Kidney (tissue), 14 donors: Measurements from ENCODE around the gene SCAF4. TPM values are rescaled to one million over a fixed set of nuclear protein-coding genes. Genes with fewer than 3 reads are reported as not detected.

Experiments used
- DNase-seq, 5 donors: peaks; one replicate each; pipeline ENCODE4 v3.0.0-alpha.2; 2013 to 2020
- FAIRE-seq: peaks from 2 replicates; lab custom pipeline; 2012; peaks lifted over from hg19 to GRCh38; lab: Jason Lieb, UNC
- H3K27ac ChIP-seq, 2 donors: one replicate each; pipeline ENCODE4 v1.7.0; 2013; ENCODE audit warnings: low read depth in 2 of 2, low read length in 2 of 2, inconsistent platforms in 1 of 2
- H3K27me3 ChIP-seq: one replicate; pipeline ENCODE4 v1.7.1; 2013; ENCODE audit warnings: low read length, inconsistent platforms; ENCODE audit not compliant: control insufficient read depth, insufficient read depth
- H3K36me3 ChIP-seq, 3 donors: one replicate each; pipeline versions ENCODE4 v1.7.0 to v1.7.1; 2013; ENCODE audit warnings: low read length in 3 of 3, control low read depth in 1 of 3, inconsistent platforms in 1 of 3; ENCODE audit not compliant: insufficient read depth in 3 of 3, control insufficient read depth in 2 of 3
- H3K4me1 ChIP-seq, 3 donors: one replicate each; pipeline versions ENCODE4 v1.7.0 to v1.7.1; 2013; ENCODE audit warnings: low read length in 3 of 3, inconsistent platforms in 1 of 3, low read depth in 1 of 3; ENCODE audit not compliant: control insufficient read depth in 2 of 3, insufficient read depth in 2 of 3
- H3K4me3 ChIP-seq, 3 donors: one replicate each; pipeline versions ENCODE4 v1.7.0 to v1.8.1; 2013; ENCODE audit warnings: low read length in 3 of 3, control low read depth in 1 of 3, inconsistent platforms in 1 of 3
- H3K9ac ChIP-seq, 3 donors: one replicate each; pipeline versions ENCODE4 v1.7.0 to v1.7.1; 2013; ENCODE audit warnings: low read length in 3 of 3, control low read depth in 1 of 3, inconsistent platforms in 1 of 3
- H3K9me3 ChIP-seq, 3 donors: one replicate each; pipeline versions ENCODE4 v1.7.0 to v1.7.1; 2013; ENCODE audit warnings: low read length in 3 of 3, control low read depth in 1 of 3, inconsistent platforms in 1 of 3; ENCODE audit not compliant: control insufficient read depth in 2 of 3, insufficient read depth in 1 of 3
- intact Hi-C: fragments of 100-400 bp; cut with DNase I; formaldehyde crosslinking; loops from one replicate; pipeline ENCODE4 v1.11.1; 2022
- polyA plus RNA-seq: library from polyadenylated mRNA; stranded (reverse); fragments of 350-450 nt; fragmentation: Illumina TruSeq; extraction: RNeasy Lipid Tissue Mini Kit (QIAGEN cat#74804); gene quantifications from one replicate; pipeline ENCODE4 v1.2.3, GENCODE V29; 2014; ENCODE audit warnings: low read depth, low replicate concordance; ENCODE audit not compliant: insufficient read depth
- total RNA-seq: library from RNA; stranded (reverse); fragmentation: NEBNext Ultra II Directional; extraction: Animal tissue kit (Norgen Biotek cat#: 25700); gene quantifications from one replicate; pipeline ENCODE4 v1.2.1, GENCODE V29; 2021
- TF ChIP-seq, protein P1 (sequence below): IDR thresholded peaks from 3 replicates; pipeline ENCODE4 v1.5.1; 2012; ENCODE audit warnings: mild to moderate bottlenecking, moderate library complexity, borderline replicate concordance; ENCODE audit not compliant: insufficient read depth; ENCODE audit errors: extremely low read depth
- donor health status: control.
- donor health status: control.
- donor health status: control.
- donor health status: control.
- donor health status: control.
- donor health status: DM: yes; HTN: yes; CAD: no.
- donor health status: Normal renal cell carcinoma (clear cell type).

The SCAF4 gene
- total and polyA plus RNA-seq, 2 donors from 2014 or later = 7.4 to 30.6 TPM

DNA sequence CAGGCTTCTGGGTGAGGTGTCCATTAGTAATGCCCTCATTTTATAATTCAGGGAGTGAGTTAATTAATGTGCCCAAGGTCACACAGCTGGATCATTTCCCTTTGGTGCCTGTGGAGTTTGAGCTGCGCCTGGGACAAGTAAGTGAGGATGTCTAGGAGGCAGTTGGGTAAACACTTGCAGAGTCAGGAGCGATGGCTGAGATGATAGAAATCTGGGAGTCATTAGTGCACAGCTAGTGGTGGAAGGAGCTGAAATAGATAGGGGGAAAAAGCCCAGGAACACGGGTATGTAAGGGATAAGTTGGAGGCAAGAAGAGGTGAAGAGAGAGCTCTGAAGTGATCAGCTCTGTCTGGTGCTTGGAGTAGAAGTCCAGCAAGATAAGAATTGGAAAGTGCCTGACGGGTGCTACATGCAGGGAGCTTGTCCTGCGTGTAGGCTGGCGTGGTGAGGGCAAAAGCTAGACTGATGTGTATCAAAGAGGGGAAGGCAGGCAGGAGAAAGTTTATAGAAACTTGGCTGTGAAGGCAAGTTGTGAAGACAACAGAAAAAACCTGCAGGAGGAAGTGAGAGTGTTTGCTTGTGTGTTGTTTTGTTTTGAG, 1.7 kb upstream of the SCAF4 start:
- peak in 3 of 5 donors; percentile 14 to 49 (median 40) for DNase-seq
- no peak overlapping the region for H3K27ac ChIP-seq
- no peak overlapping the region for H3K9ac ChIP-seq
- intact Hi-C loops = no loop called here
- FAIRE-seq = no peak
- H3K27me3 ChIP-seq = no peaks in the 10 kb centered on the region
- H3K4me1 ChIP-seq = peaks cover 3 to 25% (median 15%) of the 10 kb centered on the region in 3 donors
- TF ChIP-seq, protein P1, sequence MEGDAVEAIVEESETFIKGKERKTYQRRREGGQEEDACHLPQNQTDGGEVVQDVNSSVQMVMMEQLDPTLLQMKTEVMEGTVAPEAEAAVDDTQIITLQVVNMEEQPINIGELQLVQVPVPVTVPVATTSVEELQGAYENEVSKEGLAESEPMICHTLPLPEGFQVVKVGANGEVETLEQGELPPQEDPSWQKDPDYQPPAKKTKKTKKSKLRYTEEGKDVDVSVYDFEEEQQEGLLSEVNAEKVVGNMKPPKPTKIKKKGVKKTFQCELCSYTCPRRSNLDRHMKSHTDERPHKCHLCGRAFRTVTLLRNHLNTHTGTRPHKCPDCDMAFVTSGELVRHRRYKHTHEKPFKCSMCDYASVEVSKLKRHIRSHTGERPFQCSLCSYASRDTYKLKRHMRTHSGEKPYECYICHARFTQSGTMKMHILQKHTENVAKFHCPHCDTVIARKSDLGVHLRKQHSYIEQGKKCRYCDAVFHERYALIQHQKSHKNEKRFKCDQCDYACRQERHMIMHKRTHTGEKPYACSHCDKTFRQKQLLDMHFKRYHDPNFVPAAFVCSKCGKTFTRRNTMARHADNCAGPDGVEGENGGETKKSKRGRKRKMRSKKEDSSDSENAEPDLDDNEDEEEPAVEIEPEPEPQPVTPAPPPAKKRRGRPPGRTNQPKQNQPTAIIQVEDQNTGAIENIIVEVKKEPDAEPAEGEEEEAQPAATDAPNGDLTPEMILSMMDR = no peak
- H3K36me3 ChIP-seq = no peaks in the 10 kb centered on the region
- H3K4me3 ChIP-seq = no peak overlapping the region
- no peaks in the 10 kb centered on the region for H3K9me3 ChIP-seq

DNA sequence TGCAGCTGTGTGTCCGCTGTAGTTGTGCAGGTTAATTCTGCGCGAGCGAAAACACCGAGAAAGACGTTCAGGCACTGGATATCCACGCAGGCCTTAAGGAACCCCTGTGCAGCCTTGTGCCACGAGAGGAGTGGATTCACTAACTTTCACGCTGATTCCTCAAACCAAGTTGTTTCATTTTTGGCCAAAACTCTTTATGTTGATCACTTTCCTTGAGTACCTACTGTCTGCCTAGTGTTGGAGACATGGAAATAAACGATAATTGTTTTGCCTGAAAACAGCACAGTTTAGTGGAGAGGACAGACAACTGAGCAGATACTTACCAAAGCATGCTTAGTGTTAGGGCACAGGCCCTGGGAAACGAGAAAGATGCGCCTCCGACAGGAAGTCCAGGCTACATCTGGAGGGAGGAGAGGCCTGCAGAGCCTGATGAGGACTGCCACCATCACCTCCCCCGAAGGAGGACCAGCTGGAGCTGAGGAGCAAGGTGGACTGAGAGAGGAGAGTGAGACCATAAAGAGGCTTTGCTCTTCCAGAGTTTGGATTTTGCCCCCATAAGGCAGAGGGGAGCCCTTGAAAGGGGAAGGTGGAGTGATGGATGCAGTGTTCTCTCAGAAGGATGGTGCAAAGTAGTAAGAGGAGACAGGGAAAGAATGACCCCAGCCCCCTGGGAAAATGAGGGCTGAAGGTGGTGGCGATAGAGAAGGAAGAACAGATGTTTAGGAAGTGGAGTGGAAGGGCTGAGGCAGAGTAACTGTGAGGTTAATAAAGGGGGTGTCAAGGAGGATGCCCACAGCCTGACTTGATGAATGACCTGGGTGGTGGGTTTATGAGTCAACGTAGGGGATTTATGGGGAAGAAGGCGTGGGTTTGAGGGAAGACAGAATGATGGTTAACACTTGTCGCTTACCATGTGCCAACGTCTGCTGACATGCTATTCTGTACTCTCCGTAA, 956 bp upstream of the SCAF4 start:
- peaks cover 3 to 26% (median 15%) of the 10 kb centered on the region in 3 donors for H3K4me1 ChIP-seq
- DNase-seq (peak in 3 of 5 donors; percentile 19 to 73 (median 47)), FAIRE-seq (no peak)
- H3K27me3 ChIP-seq = no peaks in the 10 kb centered on the region
- H3K36me3 ChIP-seq = no peaks in the 10 kb centered on the region
- TF ChIP-seq, protein P1 = no peak
- peak overlapping the region; percentile 73 to 74 for H3K27ac ChIP-seq
- no peaks in the 10 kb centered on the region for H3K9me3 ChIP-seq
- H3K9ac ChIP-seq = peak overlapping the region; percentile 42 to 81 (median 47)
- peak overlapping the region; percentile 63 to 71 (median 70) for H3K4me3 ChIP-seq
- intact Hi-C loops = no loop called here

DNA sequence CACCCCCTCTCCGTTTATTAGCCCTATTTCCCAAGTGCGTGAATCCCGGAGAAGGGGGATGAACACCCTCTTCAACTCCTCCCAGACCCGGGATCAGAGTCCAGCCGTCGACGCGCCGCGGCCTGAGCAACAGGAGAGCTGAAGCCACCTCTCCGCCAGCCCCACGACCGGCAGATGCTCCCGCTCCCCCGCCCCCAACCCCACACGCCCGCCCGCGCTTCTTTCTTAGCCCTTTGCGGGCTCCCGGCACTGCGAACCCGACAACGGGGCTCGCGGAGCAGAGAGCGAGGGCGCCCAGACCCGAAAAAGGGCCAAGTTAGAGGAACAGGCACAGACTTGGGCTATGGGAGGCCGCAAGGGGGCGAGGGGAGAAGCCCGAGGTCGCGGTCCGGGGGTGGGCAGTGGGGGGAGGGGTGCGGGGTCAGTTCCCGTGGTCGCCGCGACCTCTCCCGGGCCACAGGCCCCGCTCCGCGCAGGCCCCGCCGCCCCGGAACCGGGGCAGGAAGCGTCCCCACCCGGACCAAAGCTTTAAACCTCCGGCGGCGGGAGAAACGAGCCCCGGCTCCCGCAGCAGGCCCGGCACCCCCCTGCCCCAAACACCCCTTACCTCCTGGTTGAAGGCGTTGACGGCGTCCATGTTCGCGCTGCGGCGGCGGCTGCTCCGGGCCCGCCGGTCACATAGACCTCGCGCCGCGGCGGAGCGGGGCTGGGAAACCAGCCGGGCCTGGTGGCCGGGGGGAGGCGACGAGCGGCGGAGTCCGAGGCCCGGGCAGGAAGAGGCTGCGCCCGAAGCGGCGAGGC, 662 bp downstream of the SCAF4 start:
- no peak for FAIRE-seq
- H3K4me3 ChIP-seq = peak overlapping the region; percentile 70 to 92 (median 78)
- peak overlapping the region; percentile 74 for H3K9ac ChIP-seq
- H3K36me3 ChIP-seq = no peaks in the 10 kb centered on the region
- TF ChIP-seq, protein P1 = no peak
- no peaks in the 10 kb centered on the region for H3K27me3 ChIP-seq
- peak; percentile 64 to 87 (median 79) for DNase-seq
- peaks cover 3 to 26% (median 15%) of the 10 kb centered on the region in 3 donors for H3K4me1 ChIP-seq
- H3K27ac ChIP-seq = peak overlapping the region; percentile 90 to 93
- intact Hi-C loops = no loop called here
- no peaks in the 10 kb centered on the region for H3K9me3 ChIP-seq
